ENCODE data around the gene IVD.

IVD gene

DNA sequence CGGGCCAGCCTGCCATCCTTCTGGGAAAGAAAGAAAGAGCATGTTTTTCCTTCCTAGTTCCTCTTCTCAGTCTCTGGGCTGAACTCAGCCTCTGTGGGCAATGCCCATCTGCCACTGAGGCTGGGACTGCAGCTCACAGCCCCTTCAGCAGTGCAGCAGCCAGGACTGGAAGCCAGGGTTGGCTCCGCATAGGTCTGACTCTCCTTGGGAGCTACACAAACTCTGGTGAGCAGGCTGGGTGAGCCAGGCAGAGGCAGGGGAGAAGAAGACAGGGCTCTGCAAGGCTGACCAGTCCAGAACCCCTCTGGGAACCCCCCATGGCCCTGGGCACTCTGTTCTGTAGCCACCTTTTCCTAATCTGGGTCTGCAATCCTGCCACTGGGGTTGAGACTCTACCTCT is 44.0 kb upstream of the IVD start:
- DNase-seq (ENCODE audit: low read depth), result no peak
- H3K4me3 ChIP-seq (ENCODE audit: low read depth, low read length), result no peak overlapping the region
- TF ChIP-seq, protein P1, sequence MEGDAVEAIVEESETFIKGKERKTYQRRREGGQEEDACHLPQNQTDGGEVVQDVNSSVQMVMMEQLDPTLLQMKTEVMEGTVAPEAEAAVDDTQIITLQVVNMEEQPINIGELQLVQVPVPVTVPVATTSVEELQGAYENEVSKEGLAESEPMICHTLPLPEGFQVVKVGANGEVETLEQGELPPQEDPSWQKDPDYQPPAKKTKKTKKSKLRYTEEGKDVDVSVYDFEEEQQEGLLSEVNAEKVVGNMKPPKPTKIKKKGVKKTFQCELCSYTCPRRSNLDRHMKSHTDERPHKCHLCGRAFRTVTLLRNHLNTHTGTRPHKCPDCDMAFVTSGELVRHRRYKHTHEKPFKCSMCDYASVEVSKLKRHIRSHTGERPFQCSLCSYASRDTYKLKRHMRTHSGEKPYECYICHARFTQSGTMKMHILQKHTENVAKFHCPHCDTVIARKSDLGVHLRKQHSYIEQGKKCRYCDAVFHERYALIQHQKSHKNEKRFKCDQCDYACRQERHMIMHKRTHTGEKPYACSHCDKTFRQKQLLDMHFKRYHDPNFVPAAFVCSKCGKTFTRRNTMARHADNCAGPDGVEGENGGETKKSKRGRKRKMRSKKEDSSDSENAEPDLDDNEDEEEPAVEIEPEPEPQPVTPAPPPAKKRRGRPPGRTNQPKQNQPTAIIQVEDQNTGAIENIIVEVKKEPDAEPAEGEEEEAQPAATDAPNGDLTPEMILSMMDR (IDR thresholded peaks at IDR 0.05; ENCODE audit: low read depth, low read length, missing control alignments), result no peak

DNA sequence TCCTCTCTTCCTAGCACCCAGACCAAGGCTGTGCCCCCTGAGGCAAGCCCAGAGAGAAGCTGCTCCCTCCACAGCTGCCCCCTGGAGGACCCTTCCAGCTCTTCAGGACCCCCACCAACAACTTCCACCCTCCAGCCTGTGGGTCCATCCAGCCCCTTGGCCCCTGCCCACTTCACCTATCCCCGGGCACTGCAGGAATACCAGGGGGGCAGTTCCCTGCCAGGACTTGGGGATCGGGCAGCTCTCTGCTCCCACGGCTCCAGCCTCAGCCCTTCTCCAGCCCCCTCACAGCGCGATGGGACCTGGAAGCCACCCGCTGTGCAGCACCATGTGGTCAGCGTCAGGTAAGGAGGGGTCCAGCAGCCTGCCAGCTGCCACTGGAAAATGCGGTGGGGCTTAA is 42.0 kb upstream of the IVD start:
- TF ChIP-seq, protein P1 (IDR thresholded peaks at IDR 0.05; ENCODE audit: low read depth, low read length, missing control alignments), result no peak
- DNase-seq (ENCODE audit: low read depth), result no peak
- no peak overlapping the region for H3K4me3 ChIP-seq (ENCODE audit: low read depth, low read length)

DNA sequence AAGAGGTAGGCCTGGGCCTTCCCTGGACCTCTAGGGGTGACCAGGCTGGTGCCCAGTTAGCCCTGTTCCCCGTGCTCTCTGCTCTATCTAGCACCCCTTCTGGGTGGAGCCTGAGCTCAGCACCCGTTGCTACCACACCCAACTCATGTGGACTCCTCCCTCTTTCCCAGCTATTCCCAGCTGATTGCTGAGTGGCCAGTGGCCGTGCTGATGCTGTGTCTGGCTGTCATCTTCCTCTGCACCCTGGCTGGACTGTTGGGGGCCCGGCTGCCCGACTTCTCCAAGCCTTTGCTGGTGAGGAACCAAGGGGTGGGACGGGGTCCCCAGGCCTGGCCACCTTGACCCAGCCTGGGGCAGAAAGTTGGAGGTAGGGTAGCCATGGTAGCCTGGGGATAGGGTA is 41.3 kb upstream of the IVD start:
- no peak overlapping the region for H3K4me3 ChIP-seq (ENCODE audit: low read depth, low read length)
- no peak for DNase-seq (ENCODE audit: low read depth)
- TF ChIP-seq, protein P1 (IDR thresholded peaks at IDR 0.05; ENCODE audit: low read depth, low read length, missing control alignments), result no peak

- no peak for DNase-seq (ENCODE audit: low read depth)
- TF ChIP-seq, protein P1 (IDR thresholded peaks at IDR 0.05; ENCODE audit: low read depth, low read length, missing control alignments), result no peak
- no peak overlapping the region for H3K4me3 ChIP-seq (ENCODE audit: low read depth, low read length)
Observed at GRCh38 chr15:40365016-40365415, 40.6 kb upstream of the IVD start.

DNA sequence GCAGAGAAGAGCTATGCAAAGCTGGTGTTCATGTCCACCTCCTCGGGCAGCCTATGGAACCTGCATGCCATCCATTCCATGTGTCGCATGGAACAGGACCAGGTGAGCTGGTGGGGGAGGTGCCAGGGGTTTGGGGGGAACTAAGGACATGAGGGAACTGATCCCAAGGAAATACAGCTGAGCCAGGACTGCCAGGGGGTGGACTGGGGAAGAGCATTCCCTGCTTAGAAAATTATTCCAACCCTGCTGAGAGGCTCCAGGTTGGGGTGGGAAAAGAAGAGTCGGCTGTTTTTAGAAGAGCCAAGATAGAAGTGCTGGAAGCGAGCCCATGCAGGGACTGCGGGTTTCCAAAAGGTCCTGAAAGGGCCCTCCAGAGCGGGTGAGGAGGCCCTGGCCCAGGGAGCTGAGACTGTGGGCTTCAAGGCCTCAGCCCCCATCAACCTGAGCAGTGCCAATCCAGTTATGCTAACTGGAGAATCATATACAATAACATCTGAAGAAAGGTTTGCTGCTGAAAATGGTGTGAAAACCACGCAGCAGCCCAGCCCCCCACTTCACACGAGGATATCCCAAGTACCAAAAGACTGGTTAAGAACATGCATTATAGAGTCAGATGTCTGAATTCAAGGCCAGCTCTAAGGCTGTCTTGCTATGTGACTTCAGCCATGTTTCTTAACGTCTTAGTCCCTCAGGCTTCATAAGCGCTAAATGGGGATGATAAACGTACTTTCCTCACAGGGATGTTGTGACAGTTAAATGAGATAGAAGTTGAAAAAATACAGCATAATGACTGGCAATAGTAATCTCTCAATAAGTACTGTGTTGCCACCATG is 39.8 kb upstream of the IVD start:
- TF ChIP-seq, protein P1 (IDR thresholded peaks at IDR 0.05; ENCODE audit: low read depth, low read length, missing control alignments), result no peak
- no peak overlapping the region for H3K4me3 ChIP-seq (ENCODE audit: low read depth, low read length)
- DNase-seq (ENCODE audit: low read depth), result no peak

- no peak overlapping the region for H3K4me3 ChIP-seq (ENCODE audit: low read depth, low read length)
- TF ChIP-seq, protein P1 (IDR thresholded peaks at IDR 0.05; ENCODE audit: low read depth, low read length, missing control alignments), result no peak
Observed at GRCh38 chr15:40366457-40367370, 38.9 kb upstream of the IVD start.

More at GRCh38 chr15:40366457-40367370, 38.9 kb upstream of the IVD start:
- no peak for DNase-seq (ENCODE audit: low read depth)

Measured in GM12864 (cell line).